D721Med (cell line): Measurements from ENCODE around the gene SMIM41.

ENCODE experiments used
- DNase-seq: peaks from one replicate; pipeline ENCODE4 v3.0.0; 2011; ENCODE audit warnings: low spot score; ENCODE audit not compliant: insufficient read length
- FAIRE-seq: peaks from 2 replicates; lab custom pipeline; 2011; peaks lifted over from hg19 to GRCh38; lab: Jason Lieb, UNC
- TF ChIP-seq, protein P1 (sequence below): IDR thresholded peaks from 2 replicates; pipeline ENCODE4 v1.5.1; 2012; ENCODE audit warnings: mild to moderate bottlenecking, control low read depth; ENCODE audit not compliant: insufficient read depth; ENCODE audit errors: missing control alignments

SMIM41 gene

DNA sequence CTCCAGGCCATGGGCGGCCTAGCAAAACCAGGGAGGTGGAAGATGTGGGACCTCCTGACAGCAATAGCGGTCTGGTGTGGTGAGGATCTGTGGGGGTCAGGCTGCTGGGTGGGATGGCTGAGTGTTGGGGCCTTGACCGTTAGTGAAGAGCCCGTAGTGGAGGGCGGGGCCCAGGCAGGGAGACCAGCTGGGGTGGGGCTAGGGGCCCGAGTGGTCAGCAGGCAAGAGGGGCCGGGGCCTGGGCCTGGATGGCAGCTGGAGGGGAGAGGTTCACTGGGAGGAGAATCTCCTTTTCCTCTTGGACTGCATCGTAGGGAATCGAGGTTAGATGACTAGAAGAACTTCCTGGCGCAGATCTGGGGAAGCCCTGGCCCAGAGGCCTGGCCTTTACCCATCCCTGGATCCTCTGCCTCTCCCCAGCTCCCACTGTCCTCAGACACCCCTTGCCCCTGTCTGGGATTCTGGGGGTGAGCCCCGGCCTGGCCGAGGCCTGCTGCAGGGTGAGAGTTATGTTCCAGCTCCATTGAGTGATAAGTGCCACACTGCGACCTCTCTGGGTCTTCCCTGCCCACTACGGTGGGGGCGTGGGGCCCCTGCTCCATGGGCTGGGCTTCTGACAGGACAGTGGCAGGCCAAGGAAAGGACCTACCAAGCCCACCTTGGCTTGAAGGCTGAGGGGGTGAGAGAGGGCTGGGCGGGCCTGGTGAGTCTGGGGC is 65.2 kb downstream of the SMIM41 start:
- no peak for DNase-seq
- TF ChIP-seq, protein P1, sequence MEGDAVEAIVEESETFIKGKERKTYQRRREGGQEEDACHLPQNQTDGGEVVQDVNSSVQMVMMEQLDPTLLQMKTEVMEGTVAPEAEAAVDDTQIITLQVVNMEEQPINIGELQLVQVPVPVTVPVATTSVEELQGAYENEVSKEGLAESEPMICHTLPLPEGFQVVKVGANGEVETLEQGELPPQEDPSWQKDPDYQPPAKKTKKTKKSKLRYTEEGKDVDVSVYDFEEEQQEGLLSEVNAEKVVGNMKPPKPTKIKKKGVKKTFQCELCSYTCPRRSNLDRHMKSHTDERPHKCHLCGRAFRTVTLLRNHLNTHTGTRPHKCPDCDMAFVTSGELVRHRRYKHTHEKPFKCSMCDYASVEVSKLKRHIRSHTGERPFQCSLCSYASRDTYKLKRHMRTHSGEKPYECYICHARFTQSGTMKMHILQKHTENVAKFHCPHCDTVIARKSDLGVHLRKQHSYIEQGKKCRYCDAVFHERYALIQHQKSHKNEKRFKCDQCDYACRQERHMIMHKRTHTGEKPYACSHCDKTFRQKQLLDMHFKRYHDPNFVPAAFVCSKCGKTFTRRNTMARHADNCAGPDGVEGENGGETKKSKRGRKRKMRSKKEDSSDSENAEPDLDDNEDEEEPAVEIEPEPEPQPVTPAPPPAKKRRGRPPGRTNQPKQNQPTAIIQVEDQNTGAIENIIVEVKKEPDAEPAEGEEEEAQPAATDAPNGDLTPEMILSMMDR, result no peak
- no peak for FAIRE-seq

DNA sequence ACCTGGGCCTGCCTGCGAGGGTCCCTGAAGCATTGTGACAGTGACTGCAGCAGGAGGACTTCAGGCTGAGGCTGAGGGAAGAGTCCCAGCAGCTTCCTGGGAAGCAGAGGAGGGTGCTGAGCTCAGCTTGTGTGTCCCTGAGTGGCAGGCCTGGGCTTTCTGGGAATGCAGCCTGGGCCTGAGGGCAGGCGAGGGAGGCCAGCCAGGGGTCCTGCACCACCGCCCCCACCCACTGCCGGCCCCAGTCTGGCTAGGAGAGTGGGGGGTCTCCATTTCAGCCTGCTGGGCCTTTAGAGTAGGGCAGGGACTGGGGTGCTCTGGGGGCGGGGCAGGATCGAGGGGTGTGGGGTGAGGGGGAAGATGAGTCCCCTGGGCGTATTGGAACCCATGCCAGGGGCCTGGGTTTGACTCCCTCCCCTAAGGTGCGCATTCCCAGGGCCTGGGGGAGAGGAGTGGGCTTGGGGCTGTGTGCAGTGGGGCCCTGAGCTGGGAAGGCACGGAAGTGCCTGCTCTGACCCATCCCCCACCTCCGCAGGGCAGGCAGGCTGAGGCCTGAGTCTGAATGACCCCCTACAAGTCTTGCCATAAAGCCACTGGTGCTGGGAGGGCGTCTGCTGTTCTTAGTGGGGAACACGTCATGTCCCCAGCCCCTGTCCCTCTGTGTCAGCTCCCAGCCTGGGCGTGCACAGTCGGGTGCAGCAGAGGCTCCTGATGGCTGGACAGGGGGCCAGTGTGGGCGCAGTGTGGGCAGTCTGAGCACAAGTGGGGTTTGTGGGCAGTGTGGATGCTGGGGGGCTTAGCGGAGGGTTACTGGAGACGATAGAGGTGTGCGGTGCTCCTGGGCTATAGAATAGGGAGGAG is 66.0 kb downstream of the SMIM41 start:
- no peak for DNase-seq
- no peak for FAIRE-seq
- TF ChIP-seq, protein P1, result no peak

DNA sequence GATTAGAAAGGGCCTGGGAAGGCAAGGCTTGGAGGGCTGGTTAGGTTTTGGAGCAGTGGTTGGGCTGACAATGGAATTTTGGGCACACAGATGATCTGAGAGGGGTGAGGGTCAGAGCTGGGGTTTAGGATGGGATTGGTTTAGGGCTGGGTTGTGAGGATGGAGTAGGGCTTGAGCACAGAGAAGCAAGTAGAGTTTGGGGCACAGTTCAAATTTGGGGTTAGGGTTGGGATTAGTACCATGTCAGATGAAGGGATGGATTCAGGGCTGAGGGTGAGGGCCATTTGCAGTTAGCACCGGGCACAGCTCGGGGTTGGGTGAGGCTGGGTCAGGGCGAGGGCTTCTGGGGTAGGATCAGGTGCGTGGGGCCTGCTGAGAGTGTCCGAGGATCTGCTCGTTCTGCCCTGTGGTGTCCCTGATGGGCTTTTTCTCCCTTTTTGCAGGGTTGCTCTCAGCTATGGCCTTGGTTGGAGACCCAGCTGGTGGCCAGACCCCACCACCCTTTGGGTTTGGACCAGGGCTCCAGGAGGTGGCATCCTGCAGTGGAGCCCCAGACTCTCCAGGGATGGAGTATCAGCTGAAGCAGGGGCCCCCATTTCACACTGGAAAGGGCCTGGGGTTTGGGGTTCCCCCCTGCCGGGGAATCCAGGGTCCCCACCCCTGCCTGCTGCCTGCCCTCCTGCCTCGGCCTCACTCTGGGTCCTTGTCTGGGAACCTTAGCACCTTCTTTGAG is 66.8 kb downstream of the SMIM41 start:
- no peak for DNase-seq
- TF ChIP-seq, protein P1, result no peak
- FAIRE-seq, result no peak

DNA sequence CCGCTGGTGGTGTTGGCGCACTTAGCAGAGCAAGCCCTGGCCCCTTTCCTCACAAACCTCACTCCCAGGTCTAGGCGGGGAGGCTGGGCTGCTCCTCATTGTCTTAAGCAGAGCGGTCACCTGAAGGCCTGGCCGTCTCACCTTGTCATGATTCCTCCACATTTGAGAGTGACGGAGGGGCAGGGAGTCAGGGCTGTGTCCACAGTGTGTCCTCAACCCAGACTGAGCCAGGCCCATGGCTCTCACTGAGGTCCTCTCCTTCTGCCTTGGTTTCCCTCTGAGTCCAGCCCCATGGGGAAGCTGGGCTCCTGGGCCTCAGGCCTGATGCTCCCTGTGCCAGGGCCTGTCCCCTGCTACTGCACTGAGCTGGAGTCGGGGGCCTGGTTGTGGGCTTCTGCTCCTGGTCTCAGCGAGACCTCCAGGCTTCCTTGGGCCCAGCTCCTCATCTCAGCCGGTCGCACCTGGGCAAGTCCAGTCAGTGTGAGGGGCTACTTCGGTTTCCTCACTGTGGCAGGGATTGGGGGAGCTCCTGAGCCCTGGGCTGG is 67.4 kb downstream of the SMIM41 start:
- TF ChIP-seq, protein P1, result no peak
- FAIRE-seq, result no peak
- no peak for DNase-seq

DNA sequence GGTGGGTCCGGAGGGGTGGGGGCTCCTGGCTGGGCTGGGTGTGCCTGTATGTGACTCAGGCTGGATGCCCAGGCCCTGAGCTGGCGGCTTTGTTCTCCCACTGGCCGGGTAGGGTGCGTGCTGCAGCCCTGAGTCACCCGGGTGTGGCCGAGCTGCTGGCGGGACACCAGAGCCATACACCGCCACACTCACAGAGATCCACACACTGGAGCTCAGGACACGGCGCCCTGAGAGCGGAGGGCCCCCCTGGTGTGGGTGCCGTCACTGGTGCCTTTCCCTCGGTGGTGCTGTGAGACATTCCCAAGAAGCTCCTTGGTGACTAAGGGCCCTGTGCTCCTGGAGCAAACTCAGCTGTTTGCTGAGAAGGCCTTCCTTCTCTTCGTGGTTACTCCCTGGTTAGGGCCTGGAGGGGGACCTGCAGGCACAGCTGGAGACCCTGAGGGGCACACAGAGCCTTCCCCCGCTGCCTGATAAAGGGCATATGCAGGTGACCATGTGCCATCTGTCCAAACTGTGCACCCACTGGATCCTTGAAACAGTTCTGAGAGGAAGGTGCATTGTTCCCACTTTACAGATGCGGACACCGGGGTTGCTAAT is 68.0 kb downstream of the SMIM41 start:
- FAIRE-seq, result no peak
- TF ChIP-seq, protein P1, result no peak
- DNase-seq, result no peak

DNA sequence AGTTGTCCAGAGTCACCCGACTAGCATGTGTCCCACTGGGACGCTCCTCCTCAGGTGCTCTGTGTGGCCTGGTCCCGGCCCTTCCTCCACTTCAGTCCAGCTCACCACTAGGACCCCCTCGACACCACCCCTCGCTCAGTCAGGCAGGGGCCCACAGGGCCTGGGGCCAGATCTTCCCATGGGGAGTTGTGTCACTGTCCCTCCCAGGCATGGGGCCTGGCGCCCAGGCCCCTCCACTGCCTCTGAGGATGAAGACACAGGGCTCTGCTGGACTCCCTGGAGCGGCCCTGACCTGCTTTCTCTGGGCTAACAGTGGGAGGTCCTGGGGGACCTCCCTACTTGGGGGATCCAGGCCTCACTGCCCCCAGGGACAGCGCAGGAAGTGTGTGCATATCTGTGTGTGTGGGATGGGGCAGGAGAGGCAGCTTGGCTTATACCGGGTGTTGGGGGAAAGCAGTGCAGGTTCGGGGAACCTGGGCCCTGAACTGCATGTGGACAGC is 68.5 kb downstream of the SMIM41 start:
- DNase-seq (no peak), FAIRE-seq (no peak)
- TF ChIP-seq, protein P1, result no peak
